ENCODE data around the gene ABHD17C.

DNA sequence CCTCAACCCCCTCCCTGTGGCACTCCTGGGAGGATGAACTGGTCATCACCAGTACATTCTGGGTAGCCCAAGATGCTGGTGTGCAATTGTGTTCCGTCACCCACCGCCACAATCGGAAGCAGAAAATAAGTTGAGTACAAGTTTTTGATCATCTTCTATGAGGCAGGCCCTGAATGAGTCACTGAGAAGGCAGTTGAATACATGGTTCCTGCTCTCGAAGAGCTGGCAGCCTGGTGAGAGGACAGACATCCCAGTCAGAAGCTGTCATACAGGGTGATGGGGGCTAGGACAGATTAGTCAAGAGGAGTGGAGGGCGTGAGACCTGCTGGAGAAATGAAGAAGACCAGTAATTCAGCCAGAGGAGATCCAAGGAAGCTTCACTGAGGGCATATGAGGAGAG, 90.2 kb downstream of the ABHD17C start:
- TF ChIP-seq, protein P1, sequence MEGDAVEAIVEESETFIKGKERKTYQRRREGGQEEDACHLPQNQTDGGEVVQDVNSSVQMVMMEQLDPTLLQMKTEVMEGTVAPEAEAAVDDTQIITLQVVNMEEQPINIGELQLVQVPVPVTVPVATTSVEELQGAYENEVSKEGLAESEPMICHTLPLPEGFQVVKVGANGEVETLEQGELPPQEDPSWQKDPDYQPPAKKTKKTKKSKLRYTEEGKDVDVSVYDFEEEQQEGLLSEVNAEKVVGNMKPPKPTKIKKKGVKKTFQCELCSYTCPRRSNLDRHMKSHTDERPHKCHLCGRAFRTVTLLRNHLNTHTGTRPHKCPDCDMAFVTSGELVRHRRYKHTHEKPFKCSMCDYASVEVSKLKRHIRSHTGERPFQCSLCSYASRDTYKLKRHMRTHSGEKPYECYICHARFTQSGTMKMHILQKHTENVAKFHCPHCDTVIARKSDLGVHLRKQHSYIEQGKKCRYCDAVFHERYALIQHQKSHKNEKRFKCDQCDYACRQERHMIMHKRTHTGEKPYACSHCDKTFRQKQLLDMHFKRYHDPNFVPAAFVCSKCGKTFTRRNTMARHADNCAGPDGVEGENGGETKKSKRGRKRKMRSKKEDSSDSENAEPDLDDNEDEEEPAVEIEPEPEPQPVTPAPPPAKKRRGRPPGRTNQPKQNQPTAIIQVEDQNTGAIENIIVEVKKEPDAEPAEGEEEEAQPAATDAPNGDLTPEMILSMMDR (IDR thresholded peaks at IDR 0.05): no peak
- TF ChIP-seq POLR2A (IDR thresholded peaks at IDR 0.05) (no peak), POLR2AphosphoS5 (IDR thresholded peaks at IDR 0.05) (no peak)
